A549 (cell line): ENCODE data around the gene C1orf167. TPM values are rescaled to one million over a fixed set of nuclear protein-coding genes. Genes with fewer than 3 reads are reported as not detected.

Experiments
- CBX2 ChIP-seq: fragments of 200-600 bp; sonication (generic); IDR thresholded peaks from 2 replicates; pipeline ENCODE4 v1.6.1; 2016; ENCODE audit warnings: low read depth, mild to moderate bottlenecking, borderline replicate concordance
- CBX8 ChIP-seq: fragments of 200-600 bp; sonication (generic); IDR thresholded peaks from 2 replicates; pipeline ENCODE4 v1.6.1; 2016
- CHD4 ChIP-seq: fragments of 200-600 bp; sonication (generic); IDR thresholded peaks from 2 replicates; pipeline ENCODE4 v1.6.1; 2016; ENCODE audit warnings: antibody characterized with exemption, mild to moderate bottlenecking, borderline replicate concordance
- EHF ChIP-seq: fragments of 250-450 bp; sonication (Bioruptor Pico); IDR thresholded peaks from 2 replicates; pipeline ENCODE4 v1.5.0; 2020; ENCODE audit warnings: mild to moderate bottlenecking
- EP300 ChIP-seq, 2 experiments: fragments of >200 bp; sonication (Bioruptor Twin); formaldehyde crosslinking; IDR thresholded peaks; 2 replicates in 1 of 2; 3 replicates in 1 of 2; pipeline ENCODE4 v1.6.1; 2016 to 2017
- FOSL2 ChIP-seq, 2 experiments: fragments of 450-650 bp in 1 of 2; fragments of >200 bp in 1 of 2; sonication (Bioruptor Twin) in 1 of 2; formaldehyde crosslinking; IDR thresholded peaks; 2 replicates each; pipeline versions ENCODE4 v1.5.0 to v1.6.1; 2016 to 2020; ENCODE audit warnings: mild to moderate bottlenecking in 1 of 2, moderate library complexity in 1 of 2
- FOXS1 ChIP-seq: fragments of 250-450 bp; sonication (Bioruptor Pico); IDR thresholded peaks from 2 replicates; pipeline ENCODE4 v1.5.0; 2020; ENCODE audit warnings: mild to moderate bottlenecking, moderate library complexity
- HES2 ChIP-seq: fragments of >200 bp; sonication (Bioruptor Twin); formaldehyde crosslinking; IDR thresholded peaks from 2 replicates; pipeline ENCODE4 v1.6.1; 2016
- HEYL ChIP-seq: fragments of 250-450 bp; sonication (Bioruptor Pico); IDR thresholded peaks from 2 replicates; pipeline ENCODE4 v1.8.0; 2021; ENCODE audit warnings: mild to moderate bottlenecking, moderate library complexity
- HOXA7 ChIP-seq: fragments of 250-450 bp; sonication (Bioruptor Pico); IDR thresholded peaks from 2 replicates; pipeline ENCODE4 v1.5.0; 2020; ENCODE audit warnings: mild to moderate bottlenecking, moderate library complexity
- HOXB5 ChIP-seq: fragments of 250-450 bp; sonication (Bioruptor Pico); IDR thresholded peaks from 2 replicates; pipeline ENCODE4 v1.5.0; 2020; ENCODE audit warnings: mild to moderate bottlenecking, moderate library complexity
- KDM1A ChIP-seq: fragments of 200-600 bp; sonication (generic); IDR thresholded peaks from 2 replicates; pipeline ENCODE4 v1.6.1; 2016; ENCODE audit warnings: low read depth, mild to moderate bottlenecking
- KDM5A ChIP-seq: fragments of 200-600 bp; sonication (generic); IDR thresholded peaks from 2 replicates; pipeline ENCODE4 v1.6.1; 2016; ENCODE audit warnings: antibody characterized with exemption, mild to moderate bottlenecking
- MAFK ChIP-seq: fragments of 450-650 bp; IDR thresholded peaks from 2 replicates; pipeline ENCODE4 v1.6.1; 2014; ENCODE audit not compliant: partially characterized antibody
- MAX ChIP-seq: IDR thresholded peaks from 2 replicates; pipeline ENCODE4 v1.6.1; 2012
- MAZ ChIP-seq: fragments of 150-350 bp; IDR thresholded peaks from 2 replicates; pipeline ENCODE4 v1.6.1; 2014; ENCODE audit warnings: antibody characterized with exemption, low read depth, low read length, borderline replicate concordance
- MYC ChIP-seq: IDR thresholded peaks from 2 replicates; pipeline ENCODE4 v1.6.1; 2012; ENCODE audit warnings: mild to moderate bottlenecking, inconsistent platforms, low read length, improper control_type of control experiment, borderline replicate concordance
- NPAS2 ChIP-seq: fragments of 250-450 bp; sonication (Bioruptor Pico); IDR thresholded peaks from 2 replicates; pipeline ENCODE4 v1.8.0; 2022; ENCODE audit warnings: mild to moderate bottlenecking, moderate library complexity, borderline replicate concordance
- NR3C1 ChIP-seq: fragments of >200 bp; sonication (Bioruptor Twin); formaldehyde crosslinking; IDR thresholded peaks from 3 replicates; pipeline ENCODE4 v1.6.1; 2017
- PBX3 ChIP-seq: IDR thresholded peaks from 2 replicates; pipeline ENCODE4 v1.6.1; 2012
- POLR2A ChIP-seq: IDR thresholded peaks from 2 replicates; pipeline ENCODE4 v1.6.1; 2012; ENCODE audit warnings: mild to moderate bottlenecking, low read length
- POLR2AphosphoS2 ChIP-seq: conservative IDR thresholded peaks from 2 replicates; pipeline ENCODE4 v1.6.1; 2012; ENCODE audit warnings: low read length, improper control_type of control experiment, inconsistent platforms
- RARB ChIP-seq: fragments of 250-450 bp; sonication (Bioruptor Pico); IDR thresholded peaks from 2 replicates; pipeline ENCODE4 v1.8.0; 2021; ENCODE audit warnings: mild to moderate bottlenecking, moderate library complexity
- RCOR1 ChIP-seq: fragments of 150-350 bp; IDR thresholded peaks from 2 replicates; pipeline ENCODE4 v1.6.1; 2014; ENCODE audit warnings: antibody characterized with exemption, low read length, low read depth
- REST ChIP-seq: fragments of 200-600 bp; sonication (generic); IDR thresholded peaks from 2 replicates; pipeline ENCODE4 v1.6.1; 2016; ENCODE audit warnings: antibody characterized with exemption, mild to moderate bottlenecking, moderate library complexity
- RFX5 ChIP-seq: fragments of 450-650 bp; IDR thresholded peaks from 2 replicates; pipeline ENCODE4 v1.7.1; 2014; ENCODE audit warnings: antibody characterized with exemption, mild to moderate bottlenecking, moderate library complexity
- SMC3 ChIP-seq: fragments of >200 bp; sonication (Bioruptor Twin); formaldehyde crosslinking; IDR thresholded peaks from 3 replicates; pipeline ENCODE4 v1.6.1; 2018; ENCODE audit warnings: inconsistent platforms
- SREBF2 ChIP-seq: fragments of 450-650 bp; IDR thresholded peaks from 2 replicates; pipeline ENCODE4 v1.6.1; 2014; ENCODE audit warnings: mild to moderate bottlenecking, moderate library complexity
- ZFP36 ChIP-seq: fragments of 450-650 bp; IDR thresholded peaks from 2 replicates; pipeline ENCODE4 v1.6.1; 2014; ENCODE audit warnings: borderline replicate concordance; ENCODE audit not compliant: partially characterized antibody
- ZNF302 ChIP-seq: fragments of 250-450 bp; sonication (Bioruptor Pico); IDR thresholded peaks from 2 replicates; pipeline ENCODE4 v1.9.0; 2021; ENCODE audit warnings: inconsistent platforms, mild to moderate bottlenecking, moderate library complexity
- polyA plus RNA-seq, 4 experiments: library from polyadenylated mRNA; depleted of rRNA in 3 of 4; stranded (reverse); fragments of >200 nt; fragmentation: RNase III in 1 of 4; extraction: RNeasy Plus Mini Kit Qiagen cat#74134 plus additional on column Dnase treatment in 1 of 4; gene quantifications; 2 replicates in 3 of 4; 3 replicates in 1 of 4; pipeline ENCODE4 v1.2.3, GENCODE V29; 2011 to 2017
- TF ChIP-seq, protein P1 (sequence below): fragments of 450-650 bp; IDR thresholded peaks from 2 replicates; pipeline ENCODE4 v1.6.1; 2014; ENCODE audit warnings: antibody characterized with exemption
- TF ChIP-seq, protein P2 (sequence below): fragments of >200 bp; sonication (Bioruptor Twin); formaldehyde crosslinking; IDR thresholded peaks from 3 replicates; pipeline ENCODE4 v1.6.1; 2016
- TF ChIP-seq, protein P3 (sequence below): fragments of 250-450 bp; sonication (Bioruptor Pico); IDR thresholded peaks from 2 replicates; pipeline ENCODE4 v1.5.0; 2020; ENCODE audit warnings: low read depth, mild to moderate bottlenecking, moderate library complexity
- TF ChIP-seq, protein P4 (sequence below): fragments of 150-350 bp; IDR thresholded peaks from 2 replicates; pipeline ENCODE4 v1.6.1; 2014; ENCODE audit warnings: low read depth, mild to moderate bottlenecking, low read length

The C1orf167 gene
- polyA plus RNA-seq, 2 of the 4 experiments (the other 2 are of a cell fraction) = not detected

- TF ChIP-seq EP300 (IDR thresholded peaks at IDR 0.05) (no peak), SREBF2 (no peak), CBX2 (no peak), RFX5 (no peak), HOXA7 (no peak), RCOR1 (no peak), HEYL (CRISPR knock-in tag) (no peak), CBX8 (no peak), MAFK (peak; percentile 43), RARB (no peak), MYC (no peak), POLR2A (no peak), POLR2AphosphoS2 (no peak), ZFP36 (no peak), ZNF302 (no peak), HOXB5 (CRISPR knock-in tag) (no peak), MAX (peak; percentile 53; the same call in 1 of the 2 replicates), FOXS1 (CRISPR knock-in tag) (no peak), CHD4 (no peak), EHF (CRISPR knock-in tag) (no peak), KDM5A (no peak), PBX3 (no peak), NPAS2 (no peak), KDM1A (no peak), REST (no peak), HES2 (0 out of 2 replicates have a peak, but pooled peaks have one; percentile 47), SMC3 (no peak), NR3C1 (no peak), MAZ (no peak), FOSL2 (IDR thresholded peaks at IDR 0.05) (no peak), FOSL2 (CRISPR knock-in tag; IDR thresholded peaks at IDR 0.05) (peak; percentile 73)
- TF ChIP-seq, protein P1, sequence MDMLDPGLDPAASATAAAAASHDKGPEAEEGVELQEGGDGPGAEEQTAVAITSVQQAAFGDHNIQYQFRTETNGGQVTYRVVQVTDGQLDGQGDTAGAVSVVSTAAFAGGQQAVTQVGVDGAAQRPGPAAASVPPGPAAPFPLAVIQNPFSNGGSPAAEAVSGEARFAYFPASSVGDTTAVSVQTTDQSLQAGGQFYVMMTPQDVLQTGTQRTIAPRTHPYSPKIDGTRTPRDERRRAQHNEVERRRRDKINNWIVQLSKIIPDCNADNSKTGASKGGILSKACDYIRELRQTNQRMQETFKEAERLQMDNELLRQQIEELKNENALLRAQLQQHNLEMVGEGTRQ = no peak
- TF ChIP-seq, protein P2, sequence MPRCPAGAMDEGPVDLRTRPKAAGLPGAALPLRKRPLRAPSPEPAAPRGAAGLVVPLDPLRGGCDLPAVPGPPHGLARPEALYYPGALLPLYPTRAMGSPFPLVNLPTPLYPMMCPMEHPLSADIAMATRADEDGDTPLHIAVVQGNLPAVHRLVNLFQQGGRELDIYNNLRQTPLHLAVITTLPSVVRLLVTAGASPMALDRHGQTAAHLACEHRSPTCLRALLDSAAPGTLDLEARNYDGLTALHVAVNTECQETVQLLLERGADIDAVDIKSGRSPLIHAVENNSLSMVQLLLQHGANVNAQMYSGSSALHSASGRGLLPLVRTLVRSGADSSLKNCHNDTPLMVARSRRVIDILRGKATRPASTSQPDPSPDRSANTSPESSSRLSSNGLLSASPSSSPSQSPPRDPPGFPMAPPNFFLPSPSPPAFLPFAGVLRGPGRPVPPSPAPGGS = no peak
- TF ChIP-seq, protein P3, sequence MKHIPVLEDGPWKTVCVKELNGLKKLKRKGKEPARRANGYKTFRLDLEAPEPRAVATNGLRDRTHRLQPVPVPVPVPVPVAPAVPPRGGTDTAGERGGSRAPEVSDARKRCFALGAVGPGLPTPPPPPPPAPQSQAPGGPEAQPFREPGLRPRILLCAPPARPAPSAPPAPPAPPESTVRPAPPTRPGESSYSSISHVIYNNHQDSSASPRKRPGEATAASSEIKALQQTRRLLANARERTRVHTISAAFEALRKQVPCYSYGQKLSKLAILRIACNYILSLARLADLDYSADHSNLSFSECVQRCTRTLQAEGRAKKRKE (CRISPR knock-in tag) = no peak
- TF ChIP-seq, protein P4, sequence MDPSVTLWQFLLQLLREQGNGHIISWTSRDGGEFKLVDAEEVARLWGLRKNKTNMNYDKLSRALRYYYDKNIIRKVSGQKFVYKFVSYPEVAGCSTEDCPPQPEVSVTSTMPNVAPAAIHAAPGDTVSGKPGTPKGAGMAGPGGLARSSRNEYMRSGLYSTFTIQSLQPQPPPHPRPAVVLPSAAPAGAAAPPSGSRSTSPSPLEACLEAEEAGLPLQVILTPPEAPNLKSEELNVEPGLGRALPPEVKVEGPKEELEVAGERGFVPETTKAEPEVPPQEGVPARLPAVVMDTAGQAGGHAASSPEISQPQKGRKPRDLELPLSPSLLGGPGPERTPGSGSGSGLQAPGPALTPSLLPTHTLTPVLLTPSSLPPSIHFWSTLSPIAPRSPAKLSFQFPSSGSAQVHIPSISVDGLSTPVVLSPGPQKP = no peak
Observed at GRCh38 chr1:11736746-11737639, 25.0 kb upstream of the C1orf167 start (continued).
